22Rv1 (cell line): ENCODE results near the gene BBS7.

Experiments
- H3K27ac ChIP-seq: fragments of 450-650 bp; 2 replicates; pipeline ENCODE4 v1.5.1; 2017
- CTCF ChIP-seq: fragments of 450-650 bp; IDR thresholded peaks from 2 replicates; pipeline ENCODE4 v1.5.1; 2017; ENCODE audit warnings: mild to moderate bottlenecking
- ZFX ChIP-seq: fragments of 450-650 bp; IDR thresholded peaks from 2 replicates; pipeline ENCODE4 v1.6.1; 2017; ENCODE audit warnings: antibody characterized with exemption, borderline replicate concordance

The BBS7 gene

GRCh38 chr4:121869841-121870822 lies at the start of gene BBS7:
TSS of gene BBS7 (minus strand) at chr4:121870474. CDS start at chr4:121870313, 161 bp downstream.
- H3K27ac ChIP-seq = peak within 1 kb of the TSS; percentile 66
- TF ChIP-seq ZFX (no peak), CTCF (no peak)

GRCh38 chr4:121913667-121914066 lies 43.4 kb upstream of the BBS7 start:
- no peak overlapping the region for H3K27ac ChIP-seq
- TF ChIP-seq CTCF (no peak), ZFX (no peak)

DNA sequence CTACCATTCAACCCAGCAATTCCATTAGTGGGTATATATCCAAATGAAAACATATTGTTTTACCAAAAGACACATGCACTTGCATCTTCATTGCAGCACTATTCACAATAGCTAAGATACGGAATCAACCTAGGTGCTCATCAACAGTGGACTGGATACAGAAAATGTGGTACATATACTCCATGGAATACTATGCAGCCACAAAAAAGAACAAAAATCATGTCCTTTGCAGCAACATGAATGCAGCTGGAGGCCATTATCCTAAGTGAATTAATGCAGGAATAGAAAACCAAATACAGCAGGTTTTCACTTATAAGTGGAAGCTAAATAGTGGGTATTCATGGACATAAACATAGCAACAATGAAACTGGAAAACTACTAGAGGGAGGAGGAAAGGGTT lies 38.1 kb upstream of the BBS7 start:
- H3K27ac ChIP-seq = no peak overlapping the region
- TF ChIP-seq CTCF = no peak

GRCh38 chr4:121900132-121900983 lies 30.1 kb upstream of the BBS7 start:
- no peak for TF ChIP-seq ZFX
- peak; percentile 89 for TF ChIP-seq CTCF
- no peak overlapping the region for H3K27ac ChIP-seq

- no peak for TF ChIP-seq CTCF
- no peak for TF ChIP-seq ZFX
- no peak overlapping the region for H3K27ac ChIP-seq
Measured at GRCh38 chr4:121898150-121898549, 27.9 kb upstream of the BBS7 start.

- no peak overlapping the region for H3K27ac ChIP-seq
- TF ChIP-seq CTCF (no peak), ZFX (no peak)
Measured at GRCh38 chr4:121888134-121888533, 17.9 kb upstream of the BBS7 start.
